Measurements from ENCODE around the gene HDAC8.
A peak's percentile ranks its signal among the peaks of the same experiment; 100 is the strongest.

HDAC8 gene

GRCh38 chrX:72394518-72395170, 178.0 kb downstream of the HDAC8 start:
- peak; percentile 74 for DNase-seq (ENCODE audit: low spot score)
- TF ChIP-seq CTCF (IDR thresholded peaks at IDR 0.05), result no peak
- H3K4me3 ChIP-seq, result no peak overlapping the region
- H3K27ac ChIP-seq, result peak overlapping the region; percentile 7 to 26

- TF ChIP-seq CTCF (IDR thresholded peaks at IDR 0.05), result no peak
- H3K4me3 ChIP-seq, result no peak overlapping the region
- DNase-seq (ENCODE audit: low spot score), result no peak
- no peak overlapping the region for H3K27ac ChIP-seq
These were observed 178.7 kb downstream of the HDAC8 start for GRCh38 chrX:72393836-72394517.

GRCh38 chrX:72392816-72393800, 179.5 kb downstream of the HDAC8 start:
- H3K27ac ChIP-seq, result no peak overlapping the region
- no peak for DNase-seq (ENCODE audit: low spot score)
- no peak for TF ChIP-seq CTCF (IDR thresholded peaks at IDR 0.05)
- no peak overlapping the region for H3K4me3 ChIP-seq

GRCh38 chrX:72392042-72392441, 180.6 kb downstream of the HDAC8 start:
- no peak overlapping the region for H3K27ac ChIP-seq
- DNase-seq (ENCODE audit: low spot score), result no peak
- TF ChIP-seq CTCF (IDR thresholded peaks at IDR 0.05), result no peak
- H3K4me3 ChIP-seq, result no peak overlapping the region

- no peak overlapping the region for H3K4me3 ChIP-seq
- H3K27ac ChIP-seq, result no peak overlapping the region
- no peak for TF ChIP-seq CTCF (IDR thresholded peaks at IDR 0.05)
- DNase-seq (ENCODE audit: low spot score), result no peak
These were observed 185.4 kb downstream of the HDAC8 start for GRCh38 chrX:72387247-72387646.

- H3K4me3 ChIP-seq, result no peak overlapping the region
- no peak for DNase-seq (ENCODE audit: low spot score)
- H3K27ac ChIP-seq, result no peak overlapping the region
- no peak for TF ChIP-seq CTCF (IDR thresholded peaks at IDR 0.05)
These were observed 190.4 kb downstream of the HDAC8 start for GRCh38 chrX:72382202-72382595.
